Panc1 (cell line): ENCODE measurements around the gene AGAP2.

Experiments
- POLR2AphosphoS5 ChIP-seq: IDR thresholded peaks from 2 replicates; pipeline ENCODE4 v1.6.1; 2012; ENCODE audit warnings: mild to moderate bottlenecking, low read depth, low read length, moderate library complexity
- SIN3A ChIP-seq: IDR thresholded peaks from 2 replicates; pipeline ENCODE4 v1.6.1; 2012; ENCODE audit warnings: low read depth, mild to moderate bottlenecking, low read length, moderate library complexity, borderline replicate concordance; ENCODE audit not compliant: insufficient read depth
- TCF7L2 ChIP-seq: IDR thresholded peaks from 2 replicates; pipeline ENCODE4 v1.6.1; 2011; ENCODE audit warnings: mild to moderate bottlenecking, low read depth, low read length, inconsistent platforms
- TF ChIP-seq, protein P1 (sequence below): fragments of 450-650 bp; IDR thresholded peaks from 2 replicates; pipeline ENCODE4 v1.5.1; 2017; ENCODE audit warnings: mild to moderate bottlenecking
- TF ChIP-seq, protein P2 (sequence below), 2 experiments: IDR thresholded peaks; 2 replicates each; pipeline ENCODE4 v1.6.1; 2011 to 2012; ENCODE audit warnings: low read depth in 2 of 2, control low read depth in 1 of 2, low read length in 1 of 2, mild to moderate bottlenecking in 1 of 2, moderate library complexity in 1 of 2; ENCODE audit not compliant: insufficient read depth in 1 of 2

DNA sequence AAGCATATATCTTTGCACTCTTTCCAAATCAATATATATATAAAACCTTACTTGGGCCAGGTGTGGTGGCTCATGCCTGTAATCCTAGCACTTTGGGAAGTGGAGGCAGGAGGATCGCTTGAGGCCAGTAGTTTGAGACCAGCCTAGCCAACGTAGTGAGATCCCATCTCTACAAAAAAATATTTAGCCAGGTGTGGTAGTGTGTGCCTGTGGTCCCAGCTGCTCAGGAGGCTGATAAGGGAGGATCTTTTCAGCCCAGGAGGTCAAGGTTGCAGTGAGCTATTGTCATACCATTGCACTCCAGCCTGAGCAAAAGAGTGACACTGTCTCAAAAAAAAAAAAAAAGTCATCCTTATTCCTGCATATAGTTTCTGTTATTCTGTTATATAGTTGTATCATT is 30.2 kb downstream of the AGAP2 start:
- TF ChIP-seq, protein P1, sequence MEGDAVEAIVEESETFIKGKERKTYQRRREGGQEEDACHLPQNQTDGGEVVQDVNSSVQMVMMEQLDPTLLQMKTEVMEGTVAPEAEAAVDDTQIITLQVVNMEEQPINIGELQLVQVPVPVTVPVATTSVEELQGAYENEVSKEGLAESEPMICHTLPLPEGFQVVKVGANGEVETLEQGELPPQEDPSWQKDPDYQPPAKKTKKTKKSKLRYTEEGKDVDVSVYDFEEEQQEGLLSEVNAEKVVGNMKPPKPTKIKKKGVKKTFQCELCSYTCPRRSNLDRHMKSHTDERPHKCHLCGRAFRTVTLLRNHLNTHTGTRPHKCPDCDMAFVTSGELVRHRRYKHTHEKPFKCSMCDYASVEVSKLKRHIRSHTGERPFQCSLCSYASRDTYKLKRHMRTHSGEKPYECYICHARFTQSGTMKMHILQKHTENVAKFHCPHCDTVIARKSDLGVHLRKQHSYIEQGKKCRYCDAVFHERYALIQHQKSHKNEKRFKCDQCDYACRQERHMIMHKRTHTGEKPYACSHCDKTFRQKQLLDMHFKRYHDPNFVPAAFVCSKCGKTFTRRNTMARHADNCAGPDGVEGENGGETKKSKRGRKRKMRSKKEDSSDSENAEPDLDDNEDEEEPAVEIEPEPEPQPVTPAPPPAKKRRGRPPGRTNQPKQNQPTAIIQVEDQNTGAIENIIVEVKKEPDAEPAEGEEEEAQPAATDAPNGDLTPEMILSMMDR = no peak
- TF ChIP-seq POLR2AphosphoS5 (no peak), SIN3A (no peak), TCF7L2 (no peak)
- TF ChIP-seq, protein P2, sequence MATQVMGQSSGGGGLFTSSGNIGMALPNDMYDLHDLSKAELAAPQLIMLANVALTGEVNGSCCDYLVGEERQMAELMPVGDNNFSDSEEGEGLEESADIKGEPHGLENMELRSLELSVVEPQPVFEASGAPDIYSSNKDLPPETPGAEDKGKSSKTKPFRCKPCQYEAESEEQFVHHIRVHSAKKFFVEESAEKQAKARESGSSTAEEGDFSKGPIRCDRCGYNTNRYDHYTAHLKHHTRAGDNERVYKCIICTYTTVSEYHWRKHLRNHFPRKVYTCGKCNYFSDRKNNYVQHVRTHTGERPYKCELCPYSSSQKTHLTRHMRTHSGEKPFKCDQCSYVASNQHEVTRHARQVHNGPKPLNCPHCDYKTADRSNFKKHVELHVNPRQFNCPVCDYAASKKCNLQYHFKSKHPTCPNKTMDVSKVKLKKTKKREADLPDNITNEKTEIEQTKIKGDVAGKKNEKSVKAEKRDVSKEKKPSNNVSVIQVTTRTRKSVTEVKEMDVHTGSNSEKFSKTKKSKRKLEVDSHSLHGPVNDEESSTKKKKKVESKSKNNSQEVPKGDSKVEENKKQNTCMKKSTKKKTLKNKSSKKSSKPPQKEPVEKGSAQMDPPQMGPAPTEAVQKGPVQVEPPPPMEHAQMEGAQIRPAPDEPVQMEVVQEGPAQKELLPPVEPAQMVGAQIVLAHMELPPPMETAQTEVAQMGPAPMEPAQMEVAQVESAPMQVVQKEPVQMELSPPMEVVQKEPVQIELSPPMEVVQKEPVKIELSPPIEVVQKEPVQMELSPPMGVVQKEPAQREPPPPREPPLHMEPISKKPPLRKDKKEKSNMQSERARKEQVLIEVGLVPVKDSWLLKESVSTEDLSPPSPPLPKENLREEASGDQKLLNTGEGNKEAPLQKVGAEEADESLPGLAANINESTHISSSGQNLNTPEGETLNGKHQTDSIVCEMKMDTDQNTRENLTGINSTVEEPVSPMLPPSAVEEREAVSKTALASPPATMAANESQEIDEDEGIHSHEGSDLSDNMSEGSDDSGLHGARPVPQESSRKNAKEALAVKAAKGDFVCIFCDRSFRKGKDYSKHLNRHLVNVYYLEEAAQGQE (IDR thresholded peaks at IDR 0.05; ENCODE audit: insufficient read depth in 1 of 2, low read depth in 2 of 2, low read length in 1 of 2) = no peak
